H1 (cell line): Measurements from ENCODE around the gene IKZF2. TPM values are rescaled to one million over a fixed set of nuclear protein-coding genes. Genes with fewer than 3 reads are reported as not detected.
A peak's percentile ranks its signal among the peaks of the same experiment; 100 is the strongest.

Experiments used
- CTCF ChIA-PET: fragments of 300-600 bp; sonication (Branson Sonifier 250); formaldehyde crosslinking; loops from one replicate; lab custom pipeline; 2021; ENCODE audit not compliant: partially characterized antibody; lab: Charles Lee
- POLR2A ChIA-PET: fragments of 300-600 bp; sonication (Branson Sonifier 250); formaldehyde crosslinking; loops from one replicate; lab custom pipeline; 2021; ENCODE audit warnings: inconsistent platforms; ENCODE audit not compliant: partially characterized antibody; lab: Charles Lee
- DNase-seq, 2 experiments: peaks; one replicate each; pipeline versions ENCODE4 v3.0.0 to v3.0.0-alpha.2; 2010 to 2022; ENCODE audit warnings: low spot score in 2 of 2, low read depth in 1 of 2, mixed read lengths in 1 of 2
- FAIRE-seq: peaks from 2 replicates; lab custom pipeline; 2011; peaks lifted over from hg19 to GRCh38; lab: Jason Lieb, UNC
- H2AFZ ChIP-seq: 2 replicates; pipeline ENCODE4 v1.8.1; 2012; ENCODE audit warnings: low read length, inconsistent platforms
- H2AK5ac ChIP-seq: 2 replicates; pipeline ENCODE4 v1.6.1; 2013; ENCODE audit warnings: low read depth, low read length
- H2BK120ac ChIP-seq: replicated peaks from 2 replicates; pipeline ENCODE3; 2013; ENCODE audit warnings: low read depth, low read length, inconsistent platforms
- H2BK12ac ChIP-seq: 2 replicates; pipeline ENCODE4 v1.6.1; 2013; ENCODE audit warnings: low read depth, low read length
- H2BK15ac ChIP-seq: 2 replicates; pipeline ENCODE4 v1.6.1; 2013; ENCODE audit warnings: low read length
- H2BK20ac ChIP-seq: 2 replicates; pipeline ENCODE4 v1.6.1; 2013; ENCODE audit warnings: low read length
- H2BK5ac ChIP-seq: 2 replicates; pipeline ENCODE4 v1.6.1; 2013; ENCODE audit warnings: low read depth, low read length
- H3K14ac ChIP-seq: 2 replicates; pipeline ENCODE4 v1.6.1; 2013; ENCODE audit warnings: inconsistent platforms; ENCODE audit not compliant: insufficient read length
- H3K18ac ChIP-seq: 2 replicates; pipeline ENCODE4 v1.6.1; 2013; ENCODE audit warnings: low read length; ENCODE audit errors: extremely low read depth
- H3K23ac ChIP-seq: 2 replicates; pipeline ENCODE4 v1.6.1; 2013; ENCODE audit warnings: inconsistent platforms; ENCODE audit not compliant: insufficient read length
- H3K23me2 ChIP-seq: 2 replicates; pipeline ENCODE4 v1.6.1; 2013; ENCODE audit warnings: low read depth, low read length
- H3K27ac ChIP-seq: 2 replicates; pipeline ENCODE4 v1.6.1; 2011; ENCODE audit warnings: low read depth, low read length, inconsistent platforms
- H3K27me3 ChIP-seq, 4 experiments: replicated peaks in 1 of 4; 1 replicate in 1 of 4; 2 replicates in 3 of 4; pipeline versions ENCODE4 v1.6.1 to v1.8.1; 2011 to 2013; ENCODE audit warnings: low read length in 3 of 4, mild to moderate bottlenecking in 3 of 4, inconsistent platforms in 2 of 4, mixed read lengths in 2 of 4, moderate library complexity in 1 of 4; ENCODE audit not compliant: control insufficient read depth in 3 of 4, insufficient read depth in 3 of 4; ENCODE audit errors: extremely low read depth in 1 of 4
- H3K36me3 ChIP-seq, 4 experiments: 2 replicates each; pipeline versions ENCODE4 v1.6.1 to v1.8.1; 2011 to 2013; ENCODE audit warnings: mild to moderate bottlenecking in 4 of 4, low read length in 3 of 4, moderate library complexity in 2 of 4, control low read depth in 1 of 4, inconsistent platforms in 1 of 4; ENCODE audit not compliant: insufficient read depth in 4 of 4, control insufficient read depth in 2 of 4
- H3K4ac ChIP-seq: replicated peaks from 2 replicates; pipeline ENCODE3; 2013; ENCODE audit warnings: low read length, low read depth, mixed read lengths, inconsistent platforms; ENCODE audit not compliant: insufficient read length
- H3K4me1 ChIP-seq, 4 experiments: replicated peaks in 1 of 4; 1 replicate in 1 of 4; 2 replicates in 3 of 4; pipeline versions ENCODE4 v1.6.1 to v1.8.1; 2011 to 2013; ENCODE audit warnings: low read length in 3 of 4, inconsistent platforms in 2 of 4, mixed read lengths in 1 of 4; ENCODE audit not compliant: insufficient read depth in 4 of 4, control insufficient read depth in 3 of 4
- H3K4me2 ChIP-seq, 2 experiments: 2 replicates each; pipeline versions ENCODE4 v1.6.1 to v1.8.1; 2011 to 2013; ENCODE audit warnings: low read depth in 2 of 2, low read length in 2 of 2, control low read depth in 1 of 2, inconsistent platforms in 1 of 2, mild to moderate bottlenecking in 1 of 2; ENCODE audit not compliant: insufficient read depth in 1 of 2
- H3K4me3 ChIP-seq, 4 experiments: fragments of 200-600, 300-600 bp in 1 of 4; sonication (generic), shearing (Covaris generic), sonication (Bioruptor Twin) in 1 of 4; 2 replicates each; pipeline versions ENCODE4 v1.5.1 to v1.8.1; 2011 to 2016; ENCODE audit warnings: low read length in 4 of 4, low read depth in 3 of 4, control low read depth in 2 of 4, inconsistent platforms in 2 of 4, mild to moderate bottlenecking in 2 of 4, mixed read lengths in 1 of 4, moderate library complexity in 1 of 4; ENCODE audit not compliant: insufficient read depth in 2 of 4; ENCODE audit errors: extremely low read depth in 1 of 4
- H3K56ac ChIP-seq: replicated peaks from 2 replicates; pipeline ENCODE3; 2013; ENCODE audit warnings: low read depth, mild to moderate bottlenecking, mixed read lengths, low read length, inconsistent platforms; ENCODE audit not compliant: insufficient read length
- H3K79me1 ChIP-seq: 2 replicates; pipeline ENCODE4 v1.6.1; 2013; ENCODE audit warnings: low read depth, low read length, control low read depth
- H3K79me2 ChIP-seq, 2 experiments: 2 replicates each; pipeline versions ENCODE4 v1.6.1 to v1.8.1; 2012 to 2013; ENCODE audit warnings: low read length in 2 of 2, mild to moderate bottlenecking in 2 of 2, inconsistent platforms in 1 of 2; ENCODE audit not compliant: insufficient read depth in 2 of 2, control insufficient read depth in 1 of 2
- H3K9ac ChIP-seq, 4 experiments: replicated peaks in 1 of 4; 1 replicate in 1 of 4; 2 replicates in 3 of 4; pipeline versions ENCODE4 v1.6.1 to v1.8.1; 2011 to 2013; ENCODE audit warnings: low read depth in 3 of 4, low read length in 3 of 4, control low read depth in 2 of 4, mild to moderate bottlenecking in 2 of 4, moderate library complexity in 2 of 4, inconsistent platforms in 1 of 4; ENCODE audit errors: extremely low read depth in 1 of 4
- H3K9me3 ChIP-seq, 2 experiments: 2 replicates each; pipeline versions ENCODE4 v1.6.1 to v1.8.1; 2012 to 2013; ENCODE audit warnings: mild to moderate bottlenecking in 2 of 2, moderate library complexity in 2 of 2, control low read depth in 1 of 2, inconsistent platforms in 1 of 2, low read depth in 1 of 2, low read length in 1 of 2, mixed read lengths in 1 of 2; ENCODE audit not compliant: insufficient read depth in 2 of 2
- H4K20me1 ChIP-seq, 2 experiments: replicated peaks in 1 of 2; 2 replicates each; pipeline versions ENCODE3 to v1.8.1; 2011 to 2013; ENCODE audit warnings: inconsistent platforms in 2 of 2, low read length in 2 of 2, mild to moderate bottlenecking in 1 of 2; ENCODE audit not compliant: insufficient read depth in 2 of 2, control insufficient read depth in 1 of 2
- H4K5ac ChIP-seq: 2 replicates; pipeline ENCODE4 v1.6.1; 2013; ENCODE audit warnings: low read length, low read depth, mixed read lengths, inconsistent platforms; ENCODE audit not compliant: insufficient read length
- H4K8ac ChIP-seq: 2 replicates; pipeline ENCODE4 v1.8.0; 2013; ENCODE audit warnings: mild to moderate bottlenecking, moderate library complexity, low read length, inconsistent platforms; ENCODE audit not compliant: insufficient read depth; ENCODE audit errors: extremely low read depth
- H4K91ac ChIP-seq: replicated peaks from 2 replicates; pipeline ENCODE3; 2013; ENCODE audit warnings: low read length, mixed read lengths, inconsistent platforms; ENCODE audit not compliant: insufficient read length
- CEBPB ChIP-seq: IDR thresholded peaks from 2 replicates; pipeline ENCODE4 v1.6.1; 2012; ENCODE audit warnings: low read depth, low read length
- CHD2 ChIP-seq: IDR thresholded peaks from 2 replicates; pipeline ENCODE4 v1.6.1; 2012; ENCODE audit warnings: low read length, improper control_type of control experiment
- EP300 ChIP-seq, 2 experiments: IDR thresholded peaks; 1 replicate in 1 of 2; 2 replicates in 1 of 2; pipeline ENCODE4 v1.6.1; 2011 to 2012; ENCODE audit warnings: low read depth in 2 of 2, low read length in 2 of 2, mild to moderate bottlenecking in 2 of 2, borderline replicate concordance in 1 of 2, inconsistent platforms in 1 of 2, moderate library complexity in 1 of 2
- JUND ChIP-seq: IDR thresholded peaks from 2 replicates; pipeline ENCODE4 v1.6.1; 2011; ENCODE audit warnings: mild to moderate bottlenecking, improper control_type of control experiment, low read length
- KDM4A ChIP-seq: IDR thresholded peaks from one replicate; pipeline ENCODE4 v1.7.1; 2012; ENCODE audit warnings: low read depth, mild to moderate bottlenecking, moderate library complexity, low read length, inconsistent platforms; ENCODE audit not compliant: severe bottlenecking
- RAD21 ChIP-seq, 2 experiments: IDR thresholded peaks in 1 of 2; conservative IDR thresholded peaks in 1 of 2; 2 replicates each; pipeline ENCODE4 v1.6.1; 2011; ENCODE audit warnings: low read depth in 2 of 2, low read length in 2 of 2, improper control_type of control experiment in 1 of 2, inconsistent platforms in 1 of 2, mild to moderate bottlenecking in 1 of 2, moderate library complexity in 1 of 2
- RBBP5 ChIP-seq: IDR thresholded peaks from 2 replicates; pipeline ENCODE4 v1.7.1; 2012; ENCODE audit warnings: low read depth, mild to moderate bottlenecking, inconsistent platforms, low read length, moderate library complexity, borderline replicate concordance
- RFX5 ChIP-seq: IDR thresholded peaks from 2 replicates; pipeline ENCODE4 v1.6.1; 2011; ENCODE audit warnings: low read depth, low read length, improper control_type of control experiment, borderline replicate concordance
- RXRA ChIP-seq: IDR thresholded peaks from 2 replicates; pipeline ENCODE4 v1.6.1; 2011; ENCODE audit warnings: low read depth, mild to moderate bottlenecking, low read length, moderate library complexity; ENCODE audit not compliant: insufficient read depth
- SIN3A ChIP-seq, 2 experiments: IDR thresholded peaks in 1 of 2; conservative IDR thresholded peaks in 1 of 2; 2 replicates each; pipeline ENCODE4 v1.6.1; 2011 to 2012; ENCODE audit warnings: low read length in 2 of 2, improper control_type of control experiment in 1 of 2, low read depth in 1 of 2, mild to moderate bottlenecking in 1 of 2
- SIRT6 ChIP-seq: IDR thresholded peaks from one replicate; pipeline ENCODE4 v1.7.1; 2012; ENCODE audit warnings: low read length, inconsistent platforms
- TAF7 ChIP-seq: optimal IDR thresholded peaks from 2 replicates; pipeline ENCODE3; 2011; ENCODE audit warnings: low read depth, mild to moderate bottlenecking, inconsistent platforms, low read length, moderate library complexity, borderline replicate concordance
- USF2 ChIP-seq: IDR thresholded peaks from 2 replicates; pipeline ENCODE4 v1.6.1; 2011; ENCODE audit warnings: low read length, improper control_type of control experiment
- WGBS, 2 experiments: shearing (Covaris generic) in 1 of 2; methylation state at CpG; one replicate each; pipeline versions ENCODE4 v1.1.6 to v1.1.7; 2013 to 2015; ENCODE audit warnings: low lambda C conversion rate in 2 of 2, mixed read lengths in 2 of 2, inconsistent platforms in 1 of 2, low coverage in 1 of 2, missing lambda C conversion rate in 1 of 2; ENCODE audit not compliant: insufficient replicate concordance in 2 of 2, insufficient coverage in 1 of 2, insufficient read length in 1 of 2; ENCODE audit errors: extremely low coverage in 1 of 2, missing lambda C conversion rate in 1 of 2; 5-methylcytosine and 5-hydroxymethylcytosine counted together
- polyA plus RNA-seq, 7 experiments: library from polyadenylated mRNA; depleted of rRNA in 3 of 7; stranded (reverse) in 5 of 7; unstranded in 2 of 7; fragments of >200 nt in 5 of 7; fragments of 200-250 nt in 2 of 7; gene quantifications; 1 replicate in 5 of 7; 2 replicates in 1 of 7; 4 replicates in 1 of 7; pipeline versions ENCODE4 v1.2.1 to v1.2.3, GENCODE V29; 2011 to 2013; ENCODE audit warnings: missing spikeins in 2 of 7, mixed read lengths in 2 of 7
- total RNA-seq: library from RNA; stranded (reverse); fragmentation: NEBNext Ultra II Directional; extraction: Animal tissue kit (Norgen Biotek cat#: 25700); gene quantifications from 2 replicates; pipeline ENCODE4 v1.2.1, GENCODE V29; 2021

The IKZF2 gene
- total and polyA plus RNA-seq, 2 of the 8 experiments (the other 6 are each of a cell fraction or from before 2014, with no cell fraction given), result 1.7 to 4.4 TPM

- ChIA-PET CTCF (no interaction called here), POLR2A (no interaction called here)
- H3K23ac ChIP-seq, result no peak overlapping the region
- WGBS, 2 experiments, result 88% methylated on average over 4 of the region's 4 CpGs; no CpG with 5 or more reads in 1 of the 2 experiments
- H3K9me3 ChIP-seq, result no peaks in the 10 kb centered on the region
- no peak overlapping the region for H2BK20ac ChIP-seq
- H2AK5ac ChIP-seq, result no peak overlapping the region
- H3K27ac ChIP-seq, result no peak overlapping the region
- H4K20me1 ChIP-seq, result no peaks in the 10 kb centered on the region
- H3K79me2 ChIP-seq, result no peaks in the 10 kb centered on the region
- H3K23me2 ChIP-seq, result no peaks in the 10 kb centered on the region
- no peaks in the 10 kb centered on the region; a peak in 1 of 7 replicates for H3K4me1 ChIP-seq
- H3K4me2 ChIP-seq, result no peak overlapping the region
- H3K79me1 ChIP-seq, result no peaks in the 10 kb centered on the region
- H3K27me3 ChIP-seq, result no peaks in the 10 kb centered on the region
- FAIRE-seq, result no peak
- no peak overlapping the region for H4K91ac ChIP-seq
- no peak overlapping the region for H2BK15ac ChIP-seq
- no peak overlapping the region for H3K4me3 ChIP-seq
- H2BK120ac ChIP-seq, result no peak overlapping the region
- H3K36me3 ChIP-seq, result no peaks in the 10 kb centered on the region
- H2BK12ac ChIP-seq, result no peak overlapping the region
- H3K14ac ChIP-seq, result no peak overlapping the region
- no peak overlapping the region for H2BK5ac ChIP-seq
- H3K18ac ChIP-seq, result no peak overlapping the region
- DNase-seq, result no peak
- H3K9ac ChIP-seq, result no peak overlapping the region
- no peak overlapping the region for H4K8ac ChIP-seq
- H3K4ac ChIP-seq, result peak overlapping the region; percentile 77
- no peak overlapping the region for H4K5ac ChIP-seq
- no peak overlapping the region for H3K56ac ChIP-seq
- H2AFZ ChIP-seq, result no peak overlapping the region
- TF ChIP-seq EP300 (IDR thresholded peaks at IDR 0.05; ENCODE audit: borderline replicate concordance in 1 of 2, low read depth in 2 of 2, low read length in 2 of 2), result no peak
- TF ChIP-seq SIRT6, result no peak
- no peak for TF ChIP-seq RBBP5
- TF ChIP-seq RFX5, result no peak
- no peak for TF ChIP-seq CEBPB
- no peak for TF ChIP-seq CHD2
- no peak for TF ChIP-seq KDM4A
- no peak for TF ChIP-seq JUND
- no peak for TF ChIP-seq RAD21 (IDR thresholded peaks at IDR 0.05 in 1 of 2, conservative IDR thresholded peaks at IDR 0.05 in 1 of 2; ENCODE audit: low read depth in 2 of 2, low read length in 2 of 2)
- no peak for TF ChIP-seq USF2
- TF ChIP-seq TAF7, result no peak
- no peak for TF ChIP-seq SIN3A (conservative IDR thresholded peaks at IDR 0.05 in 1 of 2, IDR thresholded peaks at IDR 0.05 in 1 of 2; ENCODE audit: low read depth in 1 of 2, low read length in 2 of 2)
- no peak for TF ChIP-seq RXRA
Observed at GRCh38 chr2:213098612-213099011, 52.8 kb downstream of the IKZF2 start.
